HuH-7.5 (cell line): ENCODE data around the gene PRKCZ.

Experiments
- DNase-seq: peaks from one replicate; pipeline ENCODE4 v3.0.0; 2011; ENCODE audit warnings: low spot score

The PRKCZ gene

DNA sequence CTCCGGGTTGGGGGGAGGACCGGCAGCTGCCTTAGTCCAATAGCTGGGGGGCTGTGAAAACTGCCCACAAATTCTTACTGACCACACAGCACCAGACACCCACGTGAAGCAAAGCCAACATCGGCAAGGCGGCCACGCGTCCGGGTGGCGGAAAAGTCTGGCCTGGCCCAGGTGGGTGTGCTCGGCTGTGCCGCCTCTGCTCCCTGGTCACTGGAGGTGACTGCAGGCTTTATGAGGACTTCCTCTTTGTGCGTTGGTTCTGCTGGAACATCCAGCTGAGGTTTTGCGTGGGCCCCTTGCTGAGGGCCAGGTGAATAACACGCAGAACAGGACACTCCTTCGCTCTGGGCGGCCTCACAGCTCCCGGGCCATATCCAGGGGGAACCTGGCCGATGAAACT lies 108.9 kb downstream of the PRKCZ start:
- no peak for DNase-seq

DNA sequence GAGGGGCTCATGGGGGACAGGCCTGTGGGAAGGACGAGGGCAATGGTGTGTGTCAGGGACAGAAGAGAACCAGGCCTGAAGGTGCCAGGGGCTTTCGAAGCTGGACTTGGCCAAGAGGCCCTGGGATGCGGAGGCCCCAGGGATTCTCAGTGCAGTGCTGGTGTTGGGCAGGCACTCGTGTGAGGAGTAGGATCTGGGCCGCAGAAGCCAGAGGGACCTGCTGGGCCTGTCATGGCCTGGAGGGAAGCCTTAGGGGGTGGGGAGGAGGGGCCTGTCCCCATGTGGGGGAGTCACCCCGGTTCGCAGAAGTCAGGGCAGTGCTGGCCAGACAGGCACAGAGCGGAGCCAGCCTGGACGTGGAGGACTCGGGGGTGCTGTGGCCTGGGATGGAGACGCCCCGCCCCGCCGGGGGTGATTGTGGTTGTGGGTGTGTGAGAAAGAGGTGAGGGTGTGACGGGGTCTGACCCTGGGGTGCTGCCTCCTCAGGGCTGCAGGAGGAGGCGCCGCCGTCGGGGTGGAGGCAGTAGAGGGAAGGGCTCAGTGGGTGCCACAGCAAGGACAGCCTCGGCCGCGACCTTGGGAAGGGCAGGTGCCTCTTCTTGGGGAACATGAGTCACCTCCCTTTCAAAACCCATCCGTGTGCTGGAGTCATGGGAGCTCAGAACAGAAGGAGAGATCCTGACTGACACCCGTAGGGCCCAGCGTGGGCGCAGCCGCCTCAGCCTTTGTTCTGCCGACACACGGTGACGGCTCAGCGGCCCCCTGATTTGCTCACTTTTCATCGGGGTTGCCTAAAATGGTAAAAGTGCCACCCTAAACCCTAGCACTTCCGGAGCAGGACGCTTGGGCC lies 110.5 kb downstream of the PRKCZ start:
- no peak for DNase-seq

DNA sequence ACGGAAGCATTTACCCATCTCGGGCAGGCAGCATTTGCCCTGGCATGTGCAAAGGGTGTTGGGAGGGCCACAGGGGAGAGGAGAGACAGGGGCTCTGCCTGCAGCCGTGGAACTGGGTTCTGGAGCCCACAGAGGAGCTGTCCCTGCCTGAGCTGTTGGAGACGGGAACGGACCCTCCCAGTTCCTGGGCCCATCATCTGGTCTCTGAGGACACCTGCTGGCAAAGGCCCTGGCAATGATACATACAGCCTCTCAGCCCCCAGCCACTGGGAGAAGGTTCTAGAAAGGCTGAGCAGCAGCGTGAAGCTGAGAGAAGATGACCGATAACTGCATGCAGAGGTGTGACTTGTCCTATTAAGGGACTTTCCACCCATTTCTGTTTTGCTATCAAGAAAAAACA lies 113.0 kb downstream of the PRKCZ start:
- DNase-seq = no peak

DNA sequence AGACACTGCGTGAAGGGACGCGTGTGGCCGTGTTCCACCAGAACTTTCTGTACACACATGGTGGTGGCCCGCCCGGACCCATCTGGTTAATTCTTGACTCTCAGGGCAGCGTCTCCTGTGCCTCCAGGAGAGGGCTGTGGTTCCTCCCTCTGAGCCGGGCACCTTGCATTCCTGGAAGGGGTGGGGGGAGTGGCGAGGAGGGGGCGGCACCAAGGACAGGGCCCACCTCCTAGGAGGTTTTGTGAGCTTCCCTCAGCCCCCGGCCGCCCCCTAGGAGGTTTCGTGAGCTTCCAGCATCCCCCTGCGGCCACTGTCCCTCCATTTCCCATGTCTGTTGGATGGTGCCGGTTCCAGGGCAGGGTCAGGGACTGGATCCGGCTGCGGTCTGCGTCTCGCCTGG lies 115.4 kb downstream of the PRKCZ start:
- DNase-seq = no peak

DNA sequence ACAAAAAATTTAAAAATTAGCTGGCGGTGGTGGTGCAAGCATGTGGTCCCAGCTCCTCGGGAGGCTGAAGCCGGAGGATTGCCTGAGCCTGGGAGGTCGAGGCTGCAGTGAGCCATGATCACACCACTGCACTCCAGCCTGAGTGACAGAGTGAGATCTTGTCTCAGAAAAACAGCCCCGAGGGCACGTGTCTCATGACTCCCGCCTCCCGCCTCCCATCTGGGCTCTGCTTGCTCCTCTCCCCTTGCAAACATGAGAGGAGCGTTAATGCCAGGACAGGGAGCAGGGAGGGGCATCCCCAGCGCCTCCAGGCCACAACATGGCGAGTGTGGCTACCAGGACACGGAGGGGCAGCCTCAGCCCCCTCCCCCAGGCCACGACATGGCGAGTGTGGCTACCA lies 116.0 kb downstream of the PRKCZ start:
- no peak for DNase-seq

DNA sequence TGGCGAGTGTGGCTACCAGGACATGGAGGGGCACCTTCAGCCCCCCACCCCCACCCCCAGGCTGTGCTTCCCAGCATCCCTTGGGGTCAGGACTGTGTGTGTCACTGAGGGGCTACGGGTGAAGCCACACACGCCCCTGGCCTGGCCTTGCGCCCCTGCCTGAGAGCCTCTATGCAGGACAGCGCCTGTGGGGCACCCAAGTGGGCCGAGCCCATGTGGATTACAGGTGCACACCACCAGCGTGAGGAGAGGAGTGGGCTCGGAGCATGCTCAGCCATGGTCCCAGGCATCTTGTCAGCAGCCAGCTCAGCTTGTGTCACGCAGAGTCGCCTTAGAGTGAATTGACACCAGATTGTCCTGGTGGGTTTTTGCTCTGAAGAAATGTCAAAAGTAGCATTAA lies 116.5 kb downstream of the PRKCZ start:
- DNase-seq = no peak

DNA sequence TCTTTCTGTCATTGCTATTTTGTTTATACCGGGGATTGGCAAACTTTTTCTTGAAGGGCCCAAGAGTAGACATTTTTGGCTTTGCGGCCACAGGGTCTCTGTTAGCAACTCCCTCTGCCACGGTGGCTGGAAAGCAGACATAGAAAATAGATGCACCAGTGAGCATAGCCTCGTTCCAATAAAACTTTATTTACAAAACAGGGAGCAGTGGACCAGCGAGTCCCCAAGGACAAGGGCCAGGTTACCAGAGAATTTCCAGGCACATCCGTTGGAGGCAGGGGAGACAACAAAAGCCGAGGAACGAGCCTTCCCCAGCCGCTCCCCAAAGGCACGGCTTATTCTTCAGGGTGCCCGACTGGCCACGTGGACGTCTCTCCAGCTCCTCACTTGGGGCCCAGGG lies 117.9 kb downstream of the PRKCZ start:
- no peak for DNase-seq

DNA sequence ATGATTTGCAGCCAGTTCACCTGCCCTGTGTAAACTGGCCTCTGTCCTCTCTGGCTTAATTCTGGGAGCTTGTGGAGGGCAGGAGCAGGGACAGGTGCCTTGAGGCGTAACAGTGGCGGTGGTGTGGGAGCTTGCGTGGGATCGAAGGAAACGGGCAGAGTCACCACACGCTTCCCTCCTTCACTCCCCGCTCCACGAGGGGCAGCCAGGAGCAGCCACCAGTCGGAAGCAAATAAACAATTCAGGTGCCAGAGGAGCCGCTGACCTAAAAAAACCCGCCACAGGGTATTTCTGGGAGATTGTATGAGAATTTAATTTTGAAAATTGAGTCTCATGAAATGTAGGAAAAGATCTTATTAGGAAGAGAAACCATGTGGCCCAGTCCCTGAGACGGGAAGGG lies 118.3 kb downstream of the PRKCZ start:
- no peak for DNase-seq

DNA sequence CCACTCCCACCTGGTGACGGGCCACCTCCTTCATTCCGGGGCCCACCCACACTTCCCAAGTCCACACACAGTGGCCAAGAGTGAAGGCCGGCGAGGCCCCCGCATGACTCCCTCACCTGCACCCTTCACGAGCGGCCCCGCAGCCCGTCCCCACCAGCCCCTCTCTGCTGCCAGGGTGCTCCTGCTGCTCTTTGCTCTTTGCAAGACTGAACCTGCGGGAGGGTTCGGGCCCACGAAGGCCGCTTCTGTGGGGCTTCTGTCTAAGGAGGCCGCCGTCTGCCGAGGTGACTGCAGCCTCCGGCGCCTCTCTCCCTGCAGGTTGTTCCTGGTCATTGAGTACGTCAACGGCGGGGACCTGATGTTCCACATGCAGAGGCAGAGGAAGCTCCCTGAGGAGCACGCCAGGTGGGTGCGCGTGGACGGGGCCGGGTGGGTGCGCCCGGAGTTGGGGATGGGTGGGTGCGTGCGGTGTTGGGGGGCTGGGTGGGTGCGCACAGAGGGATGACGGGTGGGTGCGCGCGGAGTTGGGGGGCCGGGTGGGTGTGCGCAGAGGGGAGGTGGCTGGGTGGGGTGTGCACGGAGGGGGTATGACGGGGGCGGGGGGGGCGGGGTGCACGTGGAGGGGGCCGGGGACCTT lies 119.1 kb downstream of the PRKCZ start:
- DNase-seq = no peak

DNA sequence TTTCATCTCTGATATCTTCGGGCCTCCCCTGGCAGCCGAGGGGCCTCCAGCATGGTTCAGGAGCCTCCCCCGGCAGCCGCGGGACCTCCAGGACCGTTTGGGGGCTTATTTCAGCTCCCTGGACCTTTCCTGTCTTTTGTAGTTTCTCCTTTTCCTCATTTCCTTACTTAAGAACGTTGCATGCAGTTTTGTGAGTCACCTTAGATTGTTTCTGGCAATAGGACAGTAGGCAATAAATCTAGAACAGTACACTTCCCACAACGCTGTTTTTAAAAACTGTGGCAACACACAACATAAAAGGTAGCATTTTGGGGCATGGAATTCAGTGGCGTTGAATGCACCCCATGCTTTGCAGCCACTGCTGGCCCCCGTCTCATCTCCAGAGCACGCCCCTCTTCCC lies 120.0 kb downstream of the PRKCZ start:
- no peak for DNase-seq

DNA sequence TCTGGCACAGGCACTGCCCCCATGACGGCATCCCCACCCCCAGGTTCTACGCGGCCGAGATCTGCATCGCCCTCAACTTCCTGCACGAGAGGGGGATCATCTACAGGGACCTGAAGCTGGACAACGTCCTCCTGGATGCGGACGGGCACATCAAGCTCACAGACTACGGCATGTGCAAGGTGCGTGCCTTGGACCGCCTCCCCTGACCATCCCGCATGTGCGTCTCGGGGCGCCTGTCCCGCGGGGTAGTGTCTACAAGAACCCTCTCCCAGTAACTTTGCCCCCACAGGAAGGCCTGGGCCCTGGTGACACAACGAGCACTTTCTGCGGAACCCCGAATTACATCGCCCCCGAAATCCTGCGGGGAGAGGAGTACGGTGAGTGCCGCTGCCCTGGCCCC lies 121.8 kb downstream of the PRKCZ start:
- no peak for DNase-seq

DNA sequence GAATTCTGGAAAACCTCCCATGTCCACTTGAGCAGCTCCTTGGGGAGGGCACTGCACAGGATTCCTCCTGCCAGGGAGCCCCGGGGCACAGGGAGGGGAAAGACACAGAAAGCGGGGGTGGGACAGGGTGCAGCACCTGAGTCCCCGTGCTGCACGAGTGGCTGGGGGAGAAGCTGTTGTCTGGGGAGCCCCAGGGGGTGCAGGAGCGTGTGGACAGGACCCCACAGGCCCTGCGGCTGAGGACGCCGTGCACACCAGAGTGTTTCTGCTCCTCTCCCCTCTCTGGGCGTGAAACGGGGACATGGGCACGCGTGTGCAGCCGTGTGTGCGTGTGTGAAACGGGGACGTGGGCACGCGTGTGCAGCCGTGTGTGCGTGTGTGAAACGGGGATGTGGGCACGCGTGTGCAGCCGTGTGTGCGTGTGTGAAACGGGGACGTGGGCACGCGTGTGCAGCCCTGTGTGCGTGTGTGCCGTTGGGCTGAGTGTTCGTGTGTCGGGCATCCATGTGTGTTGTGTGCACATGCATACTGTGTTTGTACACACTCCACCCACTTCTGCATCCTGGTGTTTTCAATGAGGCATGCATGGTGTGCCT lies 122.4 kb downstream of the PRKCZ start:
- DNase-seq = no peak

DNA sequence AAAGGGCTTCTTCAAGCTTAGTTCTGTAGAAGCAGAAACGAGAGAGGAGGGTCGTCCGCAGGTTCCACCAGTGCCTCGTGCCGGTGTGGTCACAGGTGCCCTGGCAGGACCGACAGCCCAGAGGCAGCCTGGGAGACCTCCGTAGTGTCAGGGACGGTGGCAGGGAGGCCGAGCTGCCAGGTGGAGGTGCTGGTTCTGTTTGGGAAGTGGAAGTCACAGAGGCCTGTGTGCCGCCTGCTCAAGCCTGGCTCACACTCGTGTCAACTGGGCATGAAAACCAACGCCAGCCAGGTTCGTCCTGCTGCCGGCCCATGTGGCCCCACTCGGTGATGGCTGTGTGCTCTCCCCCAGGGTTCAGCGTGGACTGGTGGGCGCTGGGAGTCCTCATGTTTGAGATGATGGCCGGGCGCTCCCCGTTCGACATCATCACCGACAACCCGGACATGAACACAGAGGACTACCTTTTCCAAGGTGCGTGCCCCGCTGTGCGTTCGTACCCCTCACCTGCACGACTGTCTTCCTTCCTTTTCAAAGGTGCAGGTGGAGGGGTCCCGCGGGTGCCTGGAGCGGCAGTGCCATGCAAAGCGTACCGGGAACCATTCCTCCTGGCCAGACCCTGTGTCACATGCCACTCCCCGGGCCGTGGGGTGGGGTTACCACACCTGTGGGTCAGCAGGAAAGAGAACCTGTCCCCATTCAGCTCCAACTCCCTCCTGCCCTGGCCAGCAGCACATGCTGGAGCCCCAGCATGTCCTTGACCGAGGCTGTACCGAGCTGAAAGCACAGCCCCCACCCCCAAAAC lies 123.5 kb downstream of the PRKCZ start:
- no peak for DNase-seq

DNA sequence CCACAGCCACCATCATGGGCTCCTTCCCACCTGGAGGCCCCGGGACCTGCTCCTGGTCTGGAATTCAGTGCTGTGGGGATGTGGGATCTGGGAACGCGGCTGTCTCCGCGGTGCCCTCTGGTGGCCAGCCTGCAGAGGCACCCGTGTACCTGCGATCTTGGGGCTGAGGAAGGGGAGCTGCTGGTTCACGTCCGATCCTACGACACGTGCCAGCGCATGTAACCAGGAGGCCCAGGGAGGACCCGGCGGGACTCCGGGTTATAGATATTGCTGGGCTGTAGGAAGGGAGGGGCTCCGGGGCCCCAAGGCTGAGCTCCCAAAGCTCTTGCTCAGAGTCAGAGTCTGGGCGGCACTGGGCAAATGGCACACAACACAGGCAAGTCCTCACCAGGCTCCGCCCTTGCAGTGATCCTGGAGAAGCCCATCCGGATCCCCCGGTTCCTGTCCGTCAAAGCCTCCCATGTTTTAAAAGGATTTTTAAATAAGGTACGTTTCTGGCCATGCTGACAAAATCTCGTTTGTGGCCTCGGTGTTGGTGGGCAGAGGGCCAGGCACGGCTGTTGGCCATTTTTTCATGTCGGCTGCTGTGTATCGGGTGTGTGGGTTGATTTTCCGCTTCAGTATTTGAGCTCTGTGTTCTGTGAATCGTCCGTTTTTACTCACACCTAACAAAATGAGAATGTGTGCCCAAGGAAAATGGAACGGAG lies 124.3 kb downstream of the PRKCZ start:
- peak; percentile 98 for DNase-seq

DNA sequence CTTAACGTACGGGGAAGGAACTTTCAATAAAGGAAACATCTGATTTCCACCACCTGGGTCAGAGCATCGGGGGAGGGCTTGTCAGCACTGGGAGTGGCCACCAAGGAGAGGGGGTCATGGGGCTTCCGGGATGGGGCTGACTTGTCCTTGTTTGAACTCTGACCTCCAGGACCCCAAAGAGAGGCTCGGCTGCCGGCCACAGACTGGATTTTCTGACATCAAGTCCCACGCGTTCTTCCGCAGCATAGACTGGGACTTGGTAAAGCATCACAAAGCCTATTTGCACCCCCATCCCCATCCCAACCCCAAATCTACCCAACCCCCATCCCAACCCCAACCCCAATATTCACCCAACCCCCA lies 124.8 kb downstream of the PRKCZ start:
- DNase-seq = no peak

DNA sequence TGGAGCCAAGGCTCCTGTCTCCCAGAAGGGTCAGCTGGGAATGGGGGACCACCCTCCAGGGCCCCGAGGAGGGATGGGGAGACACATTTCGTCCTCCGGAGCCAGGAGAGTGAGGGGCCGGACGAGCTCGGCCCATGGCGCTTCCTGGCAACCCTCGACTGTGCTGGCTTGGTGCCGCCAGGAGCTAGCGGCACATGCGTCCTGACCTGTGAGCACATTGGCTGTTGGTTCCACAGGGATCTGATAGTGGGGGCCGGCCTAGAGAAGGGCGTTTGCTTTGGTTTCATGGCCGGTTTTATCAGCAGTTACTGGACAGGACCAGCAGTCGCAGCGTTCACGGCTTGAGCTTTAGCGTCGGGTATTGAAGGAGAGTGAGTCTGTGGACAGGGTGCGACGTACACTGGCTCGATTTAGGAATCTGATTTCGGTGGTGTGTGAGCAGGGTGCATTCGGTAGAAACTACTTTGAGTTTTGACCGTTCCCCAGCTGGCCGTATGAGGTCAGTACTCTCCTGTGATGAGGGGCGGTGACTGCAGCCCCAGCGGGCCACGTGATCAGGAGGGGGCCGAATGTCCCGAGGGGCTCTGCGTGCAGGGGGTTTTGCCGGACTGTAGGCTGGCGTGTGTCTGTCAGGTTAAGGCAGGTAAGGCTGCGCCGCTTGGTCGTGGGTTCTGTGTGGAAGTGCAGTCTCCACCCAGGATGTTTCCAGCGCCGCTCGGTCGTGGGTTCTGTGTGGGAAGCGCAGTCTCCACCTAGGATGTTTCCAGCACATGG lies 125.7 kb downstream of the PRKCZ start:
- DNase-seq = no peak

DNA sequence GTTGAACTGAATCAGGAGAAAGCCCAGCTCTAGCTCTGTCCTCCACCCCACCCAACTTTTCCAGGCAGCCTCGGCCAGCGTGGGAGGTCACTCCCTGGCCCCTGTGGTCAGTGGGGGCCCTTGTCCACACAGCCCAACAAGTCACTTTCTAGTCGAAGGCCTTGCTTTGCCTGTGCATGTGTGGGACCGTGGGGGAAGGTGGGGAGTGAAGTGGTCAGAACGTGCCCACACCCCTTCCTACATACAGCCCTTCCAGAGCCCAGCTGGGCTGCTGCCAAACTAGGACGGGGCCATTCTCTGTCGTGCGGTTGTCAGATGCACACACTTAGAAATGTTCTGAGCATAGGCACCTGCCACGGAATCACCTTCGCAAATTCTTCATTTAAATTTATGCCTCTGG lies 126.4 kb downstream of the PRKCZ start:
- DNase-seq = no peak

DNA sequence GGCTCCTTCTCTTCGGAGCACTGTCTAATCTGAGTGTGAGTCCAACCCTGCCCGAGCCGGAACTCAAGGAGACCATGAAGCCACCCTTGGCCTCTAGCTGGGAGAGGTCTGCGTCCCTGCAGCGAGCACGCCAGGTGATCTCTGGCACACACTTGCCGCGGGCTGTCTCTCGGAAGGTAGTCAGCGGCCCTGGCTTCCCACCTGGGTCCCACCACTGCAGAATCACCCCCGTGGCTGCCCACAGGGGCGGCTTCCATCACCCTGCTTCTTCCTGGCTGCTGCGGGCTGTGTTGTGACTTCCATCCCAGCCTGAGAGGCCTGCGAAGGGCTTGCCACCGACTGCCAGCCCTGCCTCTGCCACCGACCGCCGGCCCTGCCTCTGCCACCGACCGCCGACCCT lies 127.3 kb downstream of the PRKCZ start:
- no peak for DNase-seq

DNA sequence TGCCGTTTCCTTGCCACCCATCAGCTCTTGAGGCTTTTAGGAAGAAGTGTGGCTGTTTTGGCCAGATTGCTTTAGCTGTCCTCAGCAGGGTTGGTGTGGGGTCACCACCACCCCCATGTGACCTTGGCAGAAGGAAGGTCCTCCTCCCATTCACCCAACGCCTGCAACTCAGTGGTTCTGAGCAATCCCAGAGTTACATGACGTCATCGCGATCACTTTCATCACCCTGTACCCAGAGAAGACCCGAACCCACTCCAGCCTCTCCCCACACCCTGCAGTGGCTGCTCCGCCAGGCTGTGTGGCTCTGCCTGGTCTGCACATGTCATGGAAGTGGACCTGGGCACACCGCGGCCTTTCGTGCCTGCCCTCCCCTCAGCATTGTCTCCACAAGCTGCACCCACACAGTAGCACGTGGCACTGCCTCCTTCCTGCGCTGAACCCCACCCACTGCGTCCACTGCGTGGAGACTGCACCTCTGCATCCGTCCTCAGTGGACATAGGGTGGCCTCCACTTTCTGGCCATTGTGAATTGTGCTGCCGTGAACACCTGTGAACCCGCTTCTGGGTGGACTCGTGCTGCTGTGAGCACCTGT lies 127.8 kb downstream of the PRKCZ start:
- no peak for DNase-seq

DNA sequence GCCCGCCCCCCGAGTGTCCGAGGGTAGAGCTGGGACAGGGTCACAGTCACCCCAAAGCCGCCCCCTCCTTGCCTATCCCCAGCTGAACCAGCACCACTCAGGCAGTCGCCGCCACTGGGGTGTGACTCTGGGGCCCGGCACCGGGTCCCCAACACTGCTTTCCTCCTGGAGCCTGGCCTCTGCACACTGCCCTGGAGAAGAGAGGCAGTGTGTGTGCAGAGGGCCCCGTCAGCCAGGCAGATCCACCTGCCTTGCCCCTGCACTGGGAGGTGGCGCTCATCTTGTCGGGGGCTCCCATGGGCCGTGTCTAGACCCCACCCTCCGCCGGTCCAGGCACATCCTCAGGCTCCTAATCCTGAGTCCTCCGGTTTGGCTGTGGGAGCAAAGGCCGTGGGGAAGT lies 128.7 kb downstream of the PRKCZ start:
- no peak for DNase-seq
